HG02870 (cell line): Measurements from ENCODE around the gene SMIM20.
"Not testable (repeated sequence)": the region's sequence is repeated elsewhere in the genome, so short reads cannot be mapped to it uniquely, and the experiment has no call there.

Source experiments
- ATAC-seq: cut with Tn5 transposase; IDR thresholded peaks from one replicate; pipeline ENCODE4 v1.9.1; 2021; ENCODE audit warnings: mild to moderate bottlenecking, moderate library complexity; ENCODE audit not compliant: unreplicated experiment

Gene SMIM20

DNA sequence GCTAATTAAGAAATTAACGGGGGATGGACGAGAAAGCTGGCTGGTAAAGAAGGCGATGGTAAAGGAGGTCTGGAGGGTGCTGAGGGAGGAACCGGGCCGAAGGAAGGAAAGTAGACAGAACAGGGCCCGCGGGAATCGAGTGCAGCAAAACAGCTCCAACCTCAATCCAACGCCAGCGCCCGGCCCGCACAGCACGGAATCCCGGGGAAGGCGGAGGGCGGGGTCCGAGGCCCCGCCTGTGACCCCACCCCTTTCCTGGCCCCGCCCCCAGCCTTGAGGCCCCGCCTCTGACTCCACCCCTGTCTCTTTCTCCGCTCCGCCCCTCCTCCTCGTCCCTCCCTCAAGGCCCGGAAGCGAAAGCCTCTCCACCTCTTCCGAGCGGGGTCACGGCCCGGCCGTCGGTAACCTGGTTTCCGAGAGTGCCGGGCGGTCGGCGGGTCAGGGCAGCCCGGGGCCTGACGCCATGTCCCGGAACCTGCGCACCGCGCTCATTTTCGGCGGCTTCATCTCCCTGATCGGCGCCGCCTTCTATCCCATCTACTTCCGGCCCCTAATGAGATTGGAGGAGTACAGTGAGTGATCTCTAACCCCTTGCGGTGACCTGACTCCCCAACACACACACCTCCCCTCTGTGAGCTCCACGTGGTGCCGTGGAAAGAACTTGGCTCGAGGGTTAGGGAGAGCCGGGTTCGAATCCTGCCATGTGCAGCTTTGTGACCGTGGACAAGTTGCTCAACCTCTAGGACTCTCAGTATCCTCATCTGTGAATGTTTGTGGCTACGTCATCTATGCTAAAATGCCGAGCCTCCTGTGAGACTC, at the start of gene SMIM20:
Gene SMIM20 (plus strand): TSS at position 370 of the 819 bp plus-strand sequence. CDS start 94 bp downstream, at position 464.
- ATAC-seq, result peak; percentile 85

DNA sequence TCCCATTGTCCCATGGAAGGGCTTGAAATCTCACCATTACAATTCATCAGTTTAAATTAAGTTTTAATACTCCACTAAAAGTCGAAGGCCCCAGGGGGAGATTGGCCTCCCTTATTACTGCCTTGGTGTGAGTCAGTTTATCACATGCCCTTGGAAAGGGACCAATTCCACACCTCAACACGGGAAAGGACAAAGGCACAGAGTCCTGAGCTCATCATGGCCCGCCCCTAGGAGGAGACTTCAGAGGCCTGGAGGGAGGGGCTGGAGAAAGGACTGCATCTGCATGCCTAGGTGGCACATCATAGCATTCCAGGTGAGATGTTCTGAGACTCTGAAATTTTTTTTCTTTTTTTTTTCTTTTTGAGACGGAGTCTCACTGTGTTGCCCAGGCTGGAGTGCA, 48.4 kb upstream of the SMIM20 start:
- ATAC-seq, result no peak

DNA sequence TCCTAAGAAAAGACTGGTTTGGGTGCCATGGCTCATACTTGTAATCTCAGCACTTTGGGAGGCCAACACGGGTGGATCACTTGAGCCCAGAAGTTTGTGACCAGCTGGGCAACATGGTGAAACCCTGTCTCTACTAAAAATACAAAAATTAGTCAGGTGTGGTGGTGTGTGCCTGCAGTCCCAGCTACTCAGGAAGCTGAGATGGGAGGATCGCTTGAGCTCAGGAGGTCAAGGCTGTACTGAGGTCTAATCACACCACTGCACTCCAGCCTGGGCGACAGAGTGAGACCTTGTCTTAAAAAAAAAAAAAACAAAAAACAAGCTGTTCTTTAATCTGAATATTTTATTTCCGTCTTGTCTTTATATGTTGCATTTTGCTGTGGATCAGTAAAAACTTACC, 47.6 kb upstream of the SMIM20 start:
- ATAC-seq, result not testable (repeated sequence)

DNA sequence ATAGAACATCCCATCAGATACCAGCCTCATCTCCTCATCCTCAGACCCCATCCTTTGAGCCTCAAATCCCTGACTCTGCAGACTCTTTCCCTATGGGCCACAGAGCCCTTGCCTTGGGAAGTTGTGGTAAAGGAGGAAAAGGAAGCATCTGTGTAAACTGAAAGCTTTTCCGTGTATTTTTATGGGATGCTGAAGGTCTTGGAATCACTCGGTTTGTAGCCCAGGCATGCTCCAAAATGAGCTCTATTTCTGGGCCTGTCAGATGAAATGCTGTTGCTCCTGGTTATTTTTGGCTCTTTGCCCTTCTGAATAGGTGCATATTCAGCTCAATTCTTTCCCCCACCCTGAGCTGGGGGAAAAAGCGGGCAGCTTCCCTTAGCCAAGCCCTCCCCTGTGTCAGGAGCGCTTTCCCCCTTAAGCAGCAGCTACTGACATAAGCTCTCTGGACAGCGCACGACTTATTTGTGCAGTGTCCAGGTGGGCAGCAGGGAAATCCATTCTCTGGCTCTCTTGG, 46.2 kb upstream of the SMIM20 start:
- no peak for ATAC-seq

DNA sequence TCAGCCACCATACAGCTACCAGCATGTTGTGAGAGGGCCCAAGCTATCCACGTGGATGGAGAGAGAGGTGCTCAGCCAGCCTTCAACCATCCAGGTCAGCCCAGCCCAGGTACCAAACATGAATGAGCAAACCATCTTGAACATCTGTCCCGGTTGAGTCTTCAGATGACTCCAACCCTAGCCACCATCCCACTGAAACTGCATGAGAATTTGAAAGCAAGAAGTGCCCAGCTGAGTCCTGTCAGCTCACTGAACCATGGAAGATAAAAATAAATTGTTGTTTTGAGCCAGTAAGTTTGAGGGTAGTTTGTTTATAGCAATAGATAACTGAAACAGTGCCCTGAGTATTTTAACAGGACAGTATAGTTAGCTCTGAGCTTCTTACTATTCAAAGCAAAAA, 43.9 kb upstream of the SMIM20 start:
- no peak for ATAC-seq

DNA sequence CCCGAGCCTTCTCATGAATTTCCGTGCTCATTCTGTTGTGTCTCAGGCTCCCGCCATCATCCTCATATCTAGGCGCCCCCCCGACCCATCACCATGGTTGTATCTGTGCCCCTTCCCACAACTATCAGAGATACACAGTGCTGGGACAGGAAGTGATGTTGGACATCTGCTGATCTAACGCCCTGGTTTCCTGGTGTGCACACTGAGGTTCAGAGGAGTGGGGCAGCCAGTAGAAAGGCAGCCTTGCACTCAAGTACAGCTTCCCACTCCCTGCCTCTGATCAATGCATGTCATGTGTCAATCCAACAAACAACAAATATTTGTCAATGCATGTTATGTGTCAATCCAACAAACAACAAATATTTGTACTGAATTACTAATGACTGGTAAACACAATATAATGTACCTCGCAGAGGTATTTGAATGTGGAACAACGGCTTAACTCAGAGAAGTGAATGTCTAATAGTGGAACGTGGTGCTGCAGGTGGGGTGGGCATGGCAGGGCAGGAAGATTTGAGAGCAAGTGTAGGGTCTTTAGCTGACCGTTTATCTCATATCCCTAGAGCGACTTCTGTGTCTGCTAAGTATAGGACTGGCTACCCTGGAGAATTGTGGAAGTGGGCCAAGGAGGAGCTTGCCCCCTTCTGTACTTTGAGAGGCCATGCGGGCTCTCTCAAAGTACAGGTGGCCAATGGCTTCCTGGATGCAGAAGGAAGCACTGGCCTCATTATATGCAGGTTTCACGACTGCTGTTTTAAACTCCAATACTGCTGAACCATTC, 41.0 kb upstream of the SMIM20 start:
- no peak for ATAC-seq

DNA sequence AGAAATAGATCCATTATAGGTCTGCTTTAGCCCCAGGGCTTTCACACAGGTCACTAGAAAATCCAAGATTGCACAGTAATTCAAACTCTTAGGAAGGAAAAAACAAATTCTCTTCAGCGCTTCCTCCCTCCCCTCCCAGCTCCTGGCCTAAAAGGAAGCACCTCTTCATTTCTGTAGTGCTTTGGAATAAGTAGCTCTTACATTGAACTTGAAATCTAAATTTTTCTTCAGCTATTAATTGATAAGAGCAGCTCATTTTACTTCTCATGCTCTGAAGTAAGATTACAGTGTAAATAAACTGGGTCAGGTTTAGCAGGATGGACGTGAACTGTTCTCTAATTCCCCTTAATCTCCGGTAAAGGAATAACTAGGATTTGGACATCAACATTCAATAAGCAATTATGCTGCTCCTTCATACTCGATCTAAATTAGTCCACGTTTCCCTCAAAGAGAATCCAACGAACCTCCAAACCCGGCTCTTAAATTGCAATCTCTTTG, 40.3 kb upstream of the SMIM20 start:
- no peak for ATAC-seq

DNA sequence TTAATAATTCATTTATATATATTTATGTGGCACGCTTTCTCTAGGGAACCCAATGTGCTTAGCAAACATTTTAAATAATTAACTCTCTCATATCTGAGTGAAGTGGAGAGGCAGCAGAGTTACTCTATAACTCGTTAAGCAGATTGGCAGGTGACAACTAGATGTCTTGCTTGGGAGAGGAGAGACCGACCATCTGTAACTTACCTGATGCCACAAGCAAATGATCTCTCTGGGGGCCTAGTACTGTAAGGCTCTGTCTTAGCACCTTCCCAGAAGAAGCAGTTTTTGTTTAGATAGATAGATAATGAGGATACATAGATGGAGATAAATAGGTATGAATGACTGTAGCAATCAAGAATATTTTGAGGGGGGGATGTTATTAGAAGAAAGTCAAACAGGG, 39.4 kb upstream of the SMIM20 start:
- ATAC-seq, result no peak

DNA sequence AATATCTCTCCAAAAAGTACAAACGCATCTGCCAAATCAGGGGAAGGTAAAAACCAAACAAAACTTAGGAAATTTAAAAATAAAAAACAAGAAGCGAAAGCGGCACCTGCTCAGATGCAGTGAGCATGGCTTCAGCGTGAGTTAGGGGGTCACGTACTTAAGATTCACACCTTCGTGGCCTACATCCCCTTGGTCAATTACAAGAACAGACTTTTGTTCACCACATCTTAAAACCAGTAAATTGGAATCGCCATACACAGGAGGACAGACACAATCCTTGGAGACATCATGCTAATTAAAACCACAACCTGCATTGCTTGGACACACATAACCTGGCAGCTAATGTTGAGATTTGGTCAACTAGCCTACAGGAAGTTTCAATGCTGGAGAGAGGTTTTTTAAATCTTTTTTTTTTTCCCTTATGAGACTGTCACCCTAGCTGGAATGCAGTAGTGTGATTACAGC, 38.7 kb upstream of the SMIM20 start:
- ATAC-seq, result peak; percentile 34

DNA sequence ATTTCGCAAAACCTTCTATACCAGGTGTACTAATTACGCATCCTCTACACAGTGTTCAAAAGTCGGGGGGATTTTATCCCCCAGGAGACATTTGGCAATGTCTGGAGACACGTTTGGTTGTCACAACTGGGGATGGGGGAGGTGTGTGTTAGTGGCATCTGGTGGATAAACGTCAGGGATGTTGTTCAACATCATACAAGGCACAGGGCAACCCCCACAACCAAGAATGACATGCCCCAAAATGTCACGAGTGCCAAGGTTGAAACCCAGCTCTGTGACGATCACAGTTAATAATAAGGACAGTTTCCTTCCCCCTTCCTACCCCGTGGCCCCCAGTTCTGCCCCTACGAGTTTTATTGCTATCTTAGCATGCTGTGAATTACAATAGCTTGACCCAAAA, 35.3 kb upstream of the SMIM20 start:
- ATAC-seq, result no peak

DNA sequence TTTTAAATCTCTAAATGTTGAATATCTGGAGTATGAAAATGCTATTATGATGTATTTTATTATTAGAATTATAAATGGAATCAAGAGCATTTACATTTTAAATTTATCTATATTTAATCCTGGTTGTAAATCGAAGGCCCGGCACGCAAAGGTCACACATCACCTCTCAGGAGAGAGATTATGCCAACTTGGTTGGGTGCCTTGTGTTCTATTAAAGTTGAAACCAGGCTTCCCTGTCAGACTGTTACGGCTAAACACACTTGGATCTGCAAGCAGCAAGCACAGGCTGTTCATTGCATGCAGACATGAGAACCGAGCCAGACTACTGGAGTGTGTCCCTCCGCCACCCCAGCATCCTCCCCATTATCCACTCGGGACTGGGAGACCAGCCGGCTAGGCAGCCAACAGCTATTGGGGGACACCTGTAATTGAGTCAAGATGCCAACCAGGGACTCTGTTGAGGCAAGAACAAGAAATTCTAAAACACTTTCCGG, 34.9 kb upstream of the SMIM20 start:
- no peak for ATAC-seq

DNA sequence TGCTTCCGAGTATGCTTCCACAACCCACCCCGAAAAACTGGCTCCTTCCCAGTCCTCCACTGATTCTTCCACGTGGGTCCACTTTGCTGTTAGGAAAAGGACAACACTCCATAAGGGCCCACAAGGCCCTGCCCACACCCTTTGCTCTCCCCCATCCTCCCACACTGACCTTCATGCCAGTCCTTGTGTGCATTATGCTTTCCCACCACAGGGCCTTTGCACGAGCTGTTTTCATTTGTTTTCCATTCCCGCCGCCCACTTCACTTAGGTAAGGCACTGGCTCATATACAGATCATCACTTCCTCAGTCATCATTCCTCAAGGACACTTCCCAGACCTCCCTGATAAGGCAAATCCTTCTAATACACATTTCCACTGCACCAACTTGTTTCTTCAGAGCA, 34.4 kb upstream of the SMIM20 start:
- no peak for ATAC-seq

DNA sequence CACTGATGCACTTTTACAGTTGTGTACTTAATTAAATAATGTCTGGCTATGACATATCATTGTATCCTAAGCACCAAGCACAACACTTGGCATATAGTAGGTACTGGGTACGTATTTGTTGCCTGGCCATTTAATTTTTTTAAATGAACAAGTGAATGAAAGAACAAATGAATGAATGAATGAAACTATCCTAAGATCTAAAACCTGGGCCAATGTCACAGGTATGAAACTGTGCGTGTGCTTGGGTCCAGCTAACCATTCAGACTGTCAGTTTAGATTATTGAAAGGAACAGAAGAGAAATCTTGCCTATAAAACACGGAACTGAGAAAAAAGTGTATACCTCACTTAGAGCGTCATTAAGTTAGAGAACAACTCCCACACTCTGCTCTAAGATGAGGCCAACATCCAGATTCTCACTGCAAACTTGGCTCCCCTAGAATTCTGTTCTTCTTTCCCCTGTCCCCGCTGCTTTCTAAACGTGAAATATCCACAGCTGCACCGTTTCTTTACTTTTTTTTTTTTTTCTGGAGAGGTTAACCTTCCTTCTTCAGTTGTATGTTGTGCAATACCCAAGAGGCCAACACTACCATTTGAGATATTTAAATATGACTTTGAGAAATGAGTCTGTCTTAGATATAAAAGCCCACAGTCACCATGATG, 33.9 kb upstream of the SMIM20 start:
- peak; percentile 63 for ATAC-seq

DNA sequence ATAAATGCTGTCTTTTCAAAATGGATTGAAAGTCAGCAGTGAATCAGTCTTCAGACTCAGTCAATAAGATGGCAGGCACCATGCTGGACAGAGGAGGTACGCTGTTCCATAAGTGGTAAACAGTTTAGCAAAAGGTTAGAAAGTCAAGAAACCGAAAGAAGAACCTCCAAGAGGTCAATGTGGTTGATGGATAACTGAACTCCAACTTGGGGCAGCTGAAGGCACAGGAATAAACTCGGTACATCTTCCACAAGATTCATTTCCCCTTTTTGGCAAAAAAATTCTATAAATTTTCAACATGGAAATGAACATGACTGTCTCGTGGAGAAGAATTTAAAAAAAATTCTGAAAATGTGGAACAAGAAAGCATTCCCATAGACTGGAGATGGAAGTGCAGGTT, 32.8 kb upstream of the SMIM20 start:
- no peak for ATAC-seq

DNA sequence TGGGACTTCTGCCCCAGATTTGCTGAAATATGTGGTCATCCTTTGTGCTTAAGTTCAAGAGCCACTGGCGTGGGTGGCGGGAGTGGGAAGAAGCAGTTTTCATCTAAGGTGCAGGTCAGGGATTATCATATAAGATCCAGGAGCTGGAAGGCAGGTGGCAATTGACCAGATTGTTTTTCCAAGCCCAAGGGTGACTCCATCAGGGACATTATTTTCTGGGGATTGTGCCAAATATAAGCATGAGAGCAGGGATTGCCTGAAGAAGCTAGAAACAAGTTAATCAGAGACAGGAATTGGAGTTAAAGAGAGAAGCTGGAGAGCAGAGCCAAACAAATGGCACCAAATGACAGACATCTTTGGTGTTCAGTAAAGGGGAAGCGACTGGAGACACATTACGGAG, 31.8 kb upstream of the SMIM20 start:
- no peak for ATAC-seq

DNA sequence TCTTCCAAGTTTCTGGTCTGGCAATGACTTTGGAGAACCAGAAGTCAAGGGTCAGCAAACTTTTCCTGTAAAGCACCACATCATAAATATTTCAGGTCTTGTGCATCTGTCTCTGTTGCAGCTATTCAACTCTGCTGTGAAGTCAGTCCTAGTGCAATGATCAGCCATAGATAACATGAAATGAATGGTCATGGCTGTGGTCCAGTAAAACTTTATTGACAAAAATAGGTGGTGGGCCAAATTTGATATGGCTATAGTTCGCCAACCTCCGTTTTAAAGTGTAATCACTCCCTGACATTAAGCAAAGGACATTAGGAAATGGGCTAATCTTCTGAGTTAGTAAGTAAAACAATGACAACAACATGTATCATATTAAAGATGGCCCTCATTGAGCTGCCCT, 30.5 kb upstream of the SMIM20 start:
- ATAC-seq, result no peak

DNA sequence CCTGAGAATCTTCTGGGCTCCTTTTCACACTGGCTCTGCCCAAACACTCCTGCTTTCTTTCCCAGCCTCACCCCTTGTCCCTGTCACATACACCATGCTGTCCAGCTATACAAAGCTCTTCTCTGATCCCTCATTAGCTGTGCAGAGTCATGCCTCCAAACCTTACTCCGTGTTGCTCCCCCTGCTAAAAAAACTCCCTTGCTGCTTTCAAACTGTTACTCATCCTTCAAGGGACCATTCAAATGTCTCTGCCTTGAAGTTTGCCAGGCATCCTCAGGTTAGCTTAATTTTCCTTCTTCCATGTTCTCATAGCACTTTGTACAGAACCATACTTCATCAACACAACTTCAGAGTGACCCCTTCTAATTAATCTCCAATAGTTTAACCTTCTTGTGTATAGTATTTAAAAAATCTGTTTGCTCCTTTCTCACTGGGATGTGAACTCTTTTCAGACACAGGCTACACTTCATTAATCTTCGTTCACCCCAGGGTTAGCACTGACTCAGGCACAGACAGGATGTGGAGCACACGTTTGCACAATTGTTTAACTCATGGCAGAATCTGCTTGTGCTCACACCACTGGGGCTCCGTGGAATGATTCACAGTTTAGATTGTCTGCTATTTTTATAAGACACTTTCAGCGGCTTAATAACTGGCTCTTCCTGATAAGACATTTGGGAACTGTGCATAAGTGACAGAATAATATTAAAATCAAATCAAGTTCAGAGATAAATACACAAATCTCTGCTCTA, 29.8 kb upstream of the SMIM20 start:
- no peak for ATAC-seq

DNA sequence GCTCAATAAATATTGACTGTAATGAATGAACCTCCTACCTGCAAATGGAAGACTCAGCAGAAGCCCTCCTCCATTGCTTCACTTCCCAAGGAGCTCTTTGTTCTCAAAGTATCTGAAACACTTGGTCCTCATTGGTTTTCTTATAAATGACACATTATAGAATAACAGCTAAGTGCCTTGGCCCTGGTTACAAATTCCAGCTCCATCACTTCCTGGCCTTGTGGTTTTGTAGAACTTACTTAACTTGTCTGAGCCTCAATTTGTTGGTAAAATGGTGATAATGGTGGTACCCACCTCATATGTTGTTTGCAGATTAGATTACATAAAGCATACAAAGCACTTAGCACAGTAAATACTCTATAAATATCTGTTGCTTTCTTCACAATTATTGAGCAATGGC, 25.2 kb upstream of the SMIM20 start:
- no peak for ATAC-seq

DNA sequence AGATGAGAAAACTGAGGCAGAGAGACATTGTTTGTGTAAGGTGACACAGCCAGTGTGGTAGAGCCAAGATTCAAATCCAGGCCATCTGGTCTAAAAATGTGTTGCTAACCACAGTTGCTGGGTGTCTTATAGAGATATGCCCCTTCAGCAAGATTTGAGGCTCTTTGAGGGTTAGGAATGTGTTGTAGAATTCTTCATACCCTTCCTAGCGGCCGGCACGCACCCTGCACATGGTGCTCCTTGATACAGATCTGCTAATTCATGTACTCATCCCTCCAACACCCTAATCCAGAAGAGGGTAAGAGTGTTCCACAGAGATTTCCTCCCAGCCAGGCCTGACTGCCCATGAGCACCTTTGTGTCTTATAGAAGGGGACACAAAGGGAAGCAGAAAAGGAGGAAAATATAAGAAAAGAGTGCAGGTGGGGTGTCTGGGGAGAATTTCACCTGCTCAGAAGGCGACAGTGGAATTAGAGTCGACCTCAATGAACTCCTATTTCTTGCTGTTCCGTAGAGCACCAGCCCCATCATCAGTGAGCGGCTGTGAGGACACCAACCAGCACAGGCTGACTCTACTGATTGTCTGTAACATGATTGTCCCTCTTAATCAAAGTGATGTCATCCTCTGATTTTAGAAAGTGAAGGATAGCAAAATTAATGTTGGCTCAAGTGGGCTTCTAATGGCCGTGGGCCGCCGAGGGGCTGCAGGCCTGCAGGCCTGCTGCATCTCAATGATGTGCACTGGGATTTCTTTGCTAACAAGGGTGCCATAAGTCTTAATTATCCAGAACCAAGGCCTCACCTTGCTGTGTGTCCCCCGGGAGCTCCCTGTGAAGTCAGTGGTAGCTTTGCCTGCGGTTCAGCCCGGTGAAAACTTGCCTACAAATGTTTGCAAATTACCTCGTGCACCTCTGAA, 24.2 kb upstream of the SMIM20 start:
- no peak for ATAC-seq
